K562 (cell line): Measurements from ENCODE around the gene CCL19. TPM values are rescaled to one million over a fixed set of nuclear protein-coding genes. Genes with fewer than 3 reads are reported as not detected.

Source experiments
- ATAC-seq: fragments of 200-7000 bp; cut with Tn5 transposase; 3 replicates; pipeline ENCODE4 v1.9.1; 2020; ENCODE audit warnings: moderate library complexity
- BruUV-seq: library from RNA; stranded (reverse); fragments of 400-500 nt; replicated peaks from 2 replicates; lab custom pipeline; 2021; lab: Mats Ljungman, UMichigan
- CTCF ChIA-PET: fragments of 300-600 bp; formaldehyde crosslinking; extraction: SDS; loops from one replicate; lab custom pipeline; 2021; ENCODE audit warnings: low intra/inter-chr PET ratio; lab: Yijun Ruan, JAX
- POLR2A ChIA-PET: fragments of 300-600, 350-650 bp; sonication (Branson Sonifier 250); formaldehyde crosslinking; extraction: SDS; loops from one replicate; lab custom pipeline; 2021; ENCODE audit warnings: antibody characterized with exemption, inconsistent platforms; lab: Yijun Ruan, JAX
- DNase-seq, 4 experiments: peaks; one replicate each; pipeline versions ENCODE4 v3.0.0 to v3.0.0-alpha.2; 2011 to 2018; ENCODE audit warnings: low spot score in 3 of 4, mixed read lengths in 3 of 4; ENCODE audit errors: extremely low read depth in 1 of 4
- FAIRE-seq: peaks from 2 replicates; lab custom pipeline; 2011; peaks lifted over from hg19 to GRCh38; lab: Jason Lieb, UNC
- H2AFZ ChIP-seq: 2 replicates; pipeline ENCODE4 v1.6.0; 2011; ENCODE audit warnings: low read depth, low read length, control low read depth, inconsistent platforms
- H3K27ac ChIP-seq: fragments of 200-600 bp; 3 replicates; pipeline ENCODE4 v1.8.0; 2011; ENCODE audit warnings: low read depth, mild to moderate bottlenecking, control low read depth, inconsistent platforms, low read length, moderate library complexity, mixed read lengths; ENCODE audit errors: extremely low read depth
- H3K27me3 ChIP-seq, 2 experiments: fragments of 300-600 bp in 1 of 2; 2 replicates in 1 of 2; 3 replicates in 1 of 2; pipeline versions ENCODE4 v1.6.0 to v1.8.0; 2011; ENCODE audit warnings: inconsistent platforms in 2 of 2, low read length in 2 of 2, mild to moderate bottlenecking in 1 of 2, mixed read lengths in 1 of 2, moderate library complexity in 1 of 2; ENCODE audit not compliant: control insufficient read depth in 2 of 2, insufficient read depth in 2 of 2
- H3K36me3 ChIP-seq: fragments of 300-600 bp; 3 replicates; pipeline ENCODE4 v1.8.0; 2011; ENCODE audit warnings: mild to moderate bottlenecking, low read length, inconsistent platforms; ENCODE audit not compliant: control insufficient read depth, insufficient read depth
- H3K4me1 ChIP-seq, 2 experiments: fragments of 200-600 bp in 1 of 2; replicated peaks in 1 of 2; 2 replicates in 1 of 2; 3 replicates in 1 of 2; pipeline versions ENCODE4 v1.5.1 to v1.8.0; 2011; ENCODE audit warnings: inconsistent platforms in 2 of 2, low read length in 2 of 2, mild to moderate bottlenecking in 1 of 2, mixed read lengths in 1 of 2, moderate library complexity in 1 of 2; ENCODE audit not compliant: control insufficient read depth in 2 of 2, insufficient read depth in 2 of 2
- H3K4me2 ChIP-seq: 2 replicates; pipeline ENCODE4 v1.6.1; 2011; ENCODE audit warnings: low read length, control low read depth, inconsistent platforms, mixed read lengths; ENCODE audit not compliant: insufficient read depth
- H3K4me3 ChIP-seq: fragments of 200-600 bp; sonication (generic), shearing (Covaris generic); 2 replicates; pipeline ENCODE4 v1.5.1; 2016; ENCODE audit warnings: control low read depth, inconsistent platforms
- H3K79me2 ChIP-seq: fragments of 200-600 bp; 3 replicates; pipeline ENCODE4 v1.8.0; 2011; ENCODE audit warnings: low read length, inconsistent platforms; ENCODE audit not compliant: control insufficient read depth, insufficient read depth
- H3K9ac ChIP-seq, 2 experiments: 2 replicates each; pipeline versions ENCODE4 v1.6.0 to v1.6.1; 2011; ENCODE audit warnings: low read depth in 2 of 2, low read length in 2 of 2, control low read depth in 1 of 2, inconsistent platforms in 1 of 2, mild to moderate bottlenecking in 1 of 2, mixed read lengths in 1 of 2; ENCODE audit not compliant: insufficient read depth in 1 of 2
- H3K9me1 ChIP-seq: one replicate; pipeline ENCODE4 v1.6.0; 2011; ENCODE audit warnings: inconsistent platforms, mild to moderate bottlenecking, low read length, moderate library complexity; ENCODE audit not compliant: control insufficient read depth, insufficient read depth
- H3K9me3 ChIP-seq: replicated peaks from 2 replicates; pipeline ENCODE4 v1.5.1; 2011; ENCODE audit warnings: low read depth, low read length, inconsistent platforms; ENCODE audit not compliant: control insufficient read depth, insufficient read depth
- H4K20me1 ChIP-seq: replicated peaks from 2 replicates; pipeline ENCODE4 v1.6.1; 2011; ENCODE audit warnings: low read length, inconsistent platforms, mixed read lengths; ENCODE audit not compliant: control insufficient read depth, insufficient read depth
- CBX5 ChIP-seq: IDR thresholded peaks from 2 replicates; pipeline ENCODE4 v1.6.1; 2014; ENCODE audit warnings: low read depth, borderline replicate concordance
- CEBPG ChIP-seq, 3 experiments: fragments of 200-800 bp in 1 of 3; sonication (Bioruptor generic) in 1 of 3; sonication (generic) in 1 of 3; formaldehyde crosslinking in 1 of 3; IDR thresholded peaks in 2 of 3; conservative IDR thresholded peaks in 1 of 3; 2 replicates each; pipeline versions ENCODE4 v1.6.1 to v1.8.0; 2016 to 2022; ENCODE audit warnings: missing compliant biosample characterization in 2 of 3, missing genetic modification characterization in 2 of 3, mild to moderate bottlenecking in 1 of 3, missing genetic modification reagents in 1 of 3
- DDX20 ChIP-seq: fragments of 450-650 bp; IDR thresholded peaks from 2 replicates; pipeline ENCODE4 v1.6.1; 2016; ENCODE audit warnings: missing genetic modification characterization, low read depth, mild to moderate bottlenecking, missing compliant biosample characterization, moderate library complexity
- GTF2E2 ChIP-seq: fragments of 200-800 bp; sonication (Bioruptor generic); IDR thresholded peaks from 2 replicates; pipeline ENCODE4 v1.6.1; 2016; ENCODE audit warnings: missing genetic modification characterization, missing compliant biosample characterization
- HOXB6 ChIP-seq: fragments of 250-450 bp; sonication (Bioruptor Pico); IDR thresholded peaks from 2 replicates; pipeline ENCODE4 v1.5.1; 2022; ENCODE audit warnings: mild to moderate bottlenecking, borderline replicate concordance
- KAT2B ChIP-seq: IDR thresholded peaks from one replicate; pipeline ENCODE4 v1.6.1; 2012; ENCODE audit warnings: low read depth, mild to moderate bottlenecking, control low read depth, inconsistent platforms, low read length, moderate library complexity
- NBN ChIP-seq: fragments of 450-650 bp; IDR thresholded peaks from 2 replicates; pipeline ENCODE4 v1.6.1; 2016; ENCODE audit warnings: low read depth, mild to moderate bottlenecking
- PPARD ChIP-seq: fragments of 250-450 bp; sonication (Bioruptor Pico); IDR thresholded peaks from 2 replicates; pipeline ENCODE4 v1.8.0; 2022; ENCODE audit warnings: inconsistent platforms, mild to moderate bottlenecking, moderate library complexity
- SNIP1 ChIP-seq: fragments of 450-650 bp; IDR thresholded peaks from 2 replicates; pipeline ENCODE4 v1.7.1; 2017; ENCODE audit warnings: low read depth, mild to moderate bottlenecking
- ZNF766 ChIP-seq: fragments of 200-800 bp; sonication (Bioruptor generic); conservative IDR thresholded peaks from 2 replicates; pipeline ENCODE4 v1.6.1; 2016; ENCODE audit warnings: missing genetic modification characterization, missing compliant biosample characterization
- ZSCAN32 ChIP-seq: fragments of 450-650 bp; formaldehyde crosslinking; IDR thresholded peaks from 2 replicates; pipeline ENCODE4 v1.4.0; 2020; ENCODE audit warnings: mild to moderate bottlenecking, moderate library complexity
- WGBS: fragments of 100-300 bp; shearing (Covaris generic); methylation state at CpG from one replicate; pipeline ENCODE4 v1.1.6; 2016; ENCODE audit warnings: low coverage, mixed read lengths; ENCODE audit not compliant: insufficient coverage; ENCODE audit errors: missing lambda C conversion rate; 5-methylcytosine and 5-hydroxymethylcytosine counted together
- in situ Hi-C: fragments of 300-500 bp; cut with MboI; formaldehyde crosslinking; loops from 4 replicates; pipeline ENCODE4 v1.15.0; 2018; ENCODE audit warnings: inconsistent platforms, mixed read lengths
- intact Hi-C: fragments of 100-400 bp; cut with micrococcal nuclease; formaldehyde crosslinking; loops from 2 replicates; pipeline ENCODE4 v1.14.2; 2022
- polyA plus RNA-seq, 8 experiments: library from polyadenylated mRNA; depleted of rRNA in 4 of 8; stranded (reverse) in 5 of 8; unstranded in 3 of 8; fragments of >200 nt; fragmentation: Nextera tagmentation in 2 of 8; fragmentation: Illumina TruSeq in 1 of 8; extraction: Ambion mirVana in 2 of 8; extraction: Trizol in 1 of 8; gene quantifications; 2 replicates each; pipeline versions ENCODE4 v1.2.1 to v1.2.3, GENCODE V29; 2011 to 2014; ENCODE audit warnings: inconsistent platforms in 1 of 8, missing spikeins in 1 of 8
- total RNA-seq, 7 experiments: library from RNA; depleted of rRNA in 6 of 7; stranded (reverse); fragments of >200 nt in 6 of 7; fragmentation: Illumina TruSeq in 2 of 7; extraction: Trizol in 2 of 7; gene quantifications; 2 replicates each; pipeline versions ENCODE4 v1.2.1 to v1.2.3, GENCODE V29; 2011 to 2021; ENCODE audit warnings: low replicate concordance in 1 of 7
- TF ChIP-seq, protein P1 (sequence below): sonication (generic); formaldehyde crosslinking; IDR thresholded peaks from 2 replicates; pipeline ENCODE4 v1.8.0; 2022; ENCODE audit warnings: missing genetic modification reagents, mild to moderate bottlenecking, moderate library complexity, borderline replicate concordance

The CCL19 gene
- total and polyA plus RNA-seq, 9 of the 15 experiments (the other 6 are each of a cell fraction or from before 2014, with no cell fraction given), result not detected

GRCh38 chr9:34732478-34732877, 41.4 kb upstream of the CCL19 start:
- ChIA-PET POLR2A (no interaction called here), CTCF (no interaction called here)
- ATAC-seq (no peak), FAIRE-seq (no peak), DNase-seq (no peak)
- Histone ChIP-seq H3K9me3 (no peaks in the 10 kb centered on the region), H2AFZ (no peak overlapping the region), H3K4me1 (no peaks in the 10 kb centered on the region), H3K4me3 (no peak overlapping the region), H4K20me1 (no peaks in the 10 kb centered on the region), H3K9me1 (no peaks in the 10 kb centered on the region), H3K36me3 (no peaks in the 10 kb centered on the region), H3K9ac (no peak overlapping the region), H3K79me2 (no peaks in the 10 kb centered on the region), H3K27ac (no peak overlapping the region), H3K4me2 (no peak overlapping the region), H3K27me3 (no peaks in the 10 kb centered on the region)
- intact Hi-C loops (no loop called here), in situ Hi-C loops (no loop called here)
- no peak for TF ChIP-seq CEBPG (CRISPR knock-in tag; IDR thresholded peaks at IDR 0.05)
- TF ChIP-seq CEBPG (tag; conservative IDR thresholded peaks at IDR 0.05 in 1 of 2, IDR thresholded peaks at IDR 0.05 in 1 of 2), result no peak
- no peak for TF ChIP-seq CBX5
- TF ChIP-seq KAT2B, result no peak
- no peak for TF ChIP-seq NBN
- no peak for TF ChIP-seq SNIP1
- TF ChIP-seq, protein P1, sequence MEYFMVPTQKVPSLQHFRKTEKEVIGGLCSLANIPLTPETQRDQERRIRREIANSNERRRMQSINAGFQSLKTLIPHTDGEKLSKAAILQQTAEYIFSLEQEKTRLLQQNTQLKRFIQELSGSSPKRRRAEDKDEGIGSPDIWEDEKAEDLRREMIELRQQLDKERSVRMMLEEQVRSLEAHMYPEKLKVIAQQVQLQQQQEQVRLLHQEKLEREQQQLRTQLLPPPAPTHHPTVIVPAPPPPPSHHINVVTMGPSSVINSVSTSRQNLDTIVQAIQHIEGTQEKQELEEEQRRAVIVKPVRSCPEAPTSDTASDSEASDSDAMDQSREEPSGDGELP (CRISPR knock-in tag), result no peak
- TF ChIP-seq HOXB6 (CRISPR knock-in tag), result no peak
- TF ChIP-seq ZSCAN32, result no peak
- TF ChIP-seq DDX20 (tag), result no peak
- TF ChIP-seq PPARD (CRISPR knock-in tag), result no peak
- no peak for TF ChIP-seq GTF2E2
- TF ChIP-seq ZNF766, result no peak
- no TSS peak for BruUV-seq
- 0% methylated on average over 1 of the region's 1 CpG for WGBS
